Uterus (tissue), 2 donors: Measurements from ENCODE around the gene PYGL.

Experiments
- CTCF ChIP-seq, 4 experiments: fragments of 200-600 bp in 2 of 4; fragments of 450-650 bp in 2 of 4; sonication (generic) in 2 of 4; IDR thresholded peaks; one replicate each; pipeline ENCODE4 v1.5.1; 2016 to 2019; ENCODE audit warnings: antibody characterized with exemption in 4 of 4, mild to moderate bottlenecking in 2 of 4, moderate library complexity in 1 of 4
- POLR2A ChIP-seq, 2 donors: fragments of 450-650 bp; IDR thresholded peaks; one replicate each; pipeline ENCODE4 v1.6.1; 2016; ENCODE audit warnings: antibody characterized with exemption in 2 of 2, mild to moderate bottlenecking in 1 of 2, moderate library complexity in 1 of 2

DNA sequence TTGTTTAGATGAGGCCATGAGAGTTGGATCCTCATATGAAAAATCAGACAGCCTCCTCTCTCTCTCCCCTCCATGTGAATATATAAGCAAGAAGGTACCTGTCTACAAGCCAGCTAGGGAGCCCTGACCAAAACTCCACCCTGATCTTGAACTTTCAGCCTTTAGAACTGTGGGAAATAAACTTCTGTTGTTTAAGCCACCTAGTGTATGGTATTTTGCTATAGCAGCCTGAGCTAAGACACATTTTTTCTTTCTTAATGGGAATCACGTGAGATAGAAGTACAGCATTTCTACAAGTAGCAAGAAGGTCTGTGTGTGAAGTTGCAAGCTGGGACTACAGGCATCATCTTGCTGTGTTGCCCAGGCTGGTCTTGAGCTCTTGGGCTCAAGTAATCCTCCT, 88.7 kb downstream of the PYGL start:
- TF ChIP-seq POLR2A (IDR thresholded peaks at IDR 0.05) (no peak), CTCF (IDR thresholded peaks at IDR 0.05) (no peak)
